Neutrophil (primary cell): ENCODE measurements around the gene EML5.

ENCODE experiments used
- H3K27ac ChIP-seq: fragments of 200-600 bp; sonication (generic); 2 replicates; pipeline ENCODE4 v1.5.1; 2016; ENCODE audit warnings: mild to moderate bottlenecking, moderate library complexity
- H3K27me3 ChIP-seq: fragments of 200-600 bp; sonication (generic); 2 replicates; pipeline ENCODE4 v1.6.0; 2016; ENCODE audit warnings: mild to moderate bottlenecking
- H3K36me3 ChIP-seq: fragments of 200-600 bp; sonication (generic); 2 replicates; pipeline ENCODE4 v1.5.1; 2017
- H3K4me1 ChIP-seq, 2 experiments: fragments of 200-600 bp in 1 of 2; sonication (generic) in 1 of 2; 1 replicate in 1 of 2; 2 replicates in 1 of 2; pipeline versions ENCODE4 v1.5.1 to v1.6.1; 2013 to 2016; ENCODE audit warnings: low read depth in 1 of 2, low read length in 1 of 2, mild to moderate bottlenecking in 1 of 2, moderate library complexity in 1 of 2; ENCODE audit not compliant: control insufficient read depth in 1 of 2, insufficient read depth in 1 of 2
- H3K4me3 ChIP-seq, 2 experiments: fragments of 200-600 bp in 1 of 2; sonication (generic) in 1 of 2; 1 replicate in 1 of 2; 2 replicates in 1 of 2; pipeline ENCODE4 v1.5.1; 2013 to 2016; ENCODE audit warnings: low read depth in 1 of 2, low read length in 1 of 2, mild to moderate bottlenecking in 1 of 2, moderate library complexity in 1 of 2
- H3K9me3 ChIP-seq: fragments of 200-600 bp; sonication (generic); 2 replicates; pipeline ENCODE4 v1.5.1; 2016
- CTCF ChIP-seq: fragments of 200-600 bp; sonication (generic); IDR thresholded peaks from 2 replicates; pipeline ENCODE4 v1.5.1; 2016; ENCODE audit warnings: antibody characterized with exemption

Gene EML5

GRCh38 chr14:88668448-88669116, 124.2 kb downstream of the EML5 start:
- Histone ChIP-seq H3K4me3 (no peak overlapping the region), H3K9me3 (no peaks in the 10 kb centered on the region), H3K27me3 (no peaks in the 10 kb centered on the region), H3K27ac (no peak overlapping the region), H3K4me1 (no peaks in the 10 kb centered on the region), H3K36me3 (no peaks in the 10 kb centered on the region)
- no peak for TF ChIP-seq CTCF

GRCh38 chr14:88667555-88668273, 125.0 kb downstream of the EML5 start:
- Histone ChIP-seq H3K27ac (no peak overlapping the region), H3K9me3 (no peaks in the 10 kb centered on the region), H3K4me1 (no peaks in the 10 kb centered on the region), H3K4me3 (no peak overlapping the region), H3K27me3 (no peaks in the 10 kb centered on the region), H3K36me3 (no peaks in the 10 kb centered on the region)
- TF ChIP-seq CTCF: no peak

- no peak overlapping the region for H3K27ac ChIP-seq
- H3K9me3 ChIP-seq: no peaks in the 10 kb centered on the region
- H3K27me3 ChIP-seq: no peaks in the 10 kb centered on the region
- no peak overlapping the region for H3K4me3 ChIP-seq
- no peak for TF ChIP-seq CTCF
- no peaks in the 10 kb centered on the region for H3K4me1 ChIP-seq
- no peaks in the 10 kb centered on the region for H3K36me3 ChIP-seq
These were observed 132.7 kb downstream of the EML5 start for GRCh38 chr14:88660056-88660455.

- no peaks in the 10 kb centered on the region for H3K27me3 ChIP-seq
- no peaks in the 10 kb centered on the region for H3K4me1 ChIP-seq
- H3K4me3 ChIP-seq: no peak overlapping the region
- H3K36me3 ChIP-seq: no peaks in the 10 kb centered on the region
- no peak overlapping the region for H3K27ac ChIP-seq
- no peaks in the 10 kb centered on the region for H3K9me3 ChIP-seq
- TF ChIP-seq CTCF: no peak
These were observed 153.5 kb downstream of the EML5 start for GRCh38 chr14:88639221-88639620.

- no peaks in the 10 kb centered on the region for H3K9me3 ChIP-seq
- no peak for TF ChIP-seq CTCF
- no peak overlapping the region for H3K4me3 ChIP-seq
- no peak overlapping the region for H3K27ac ChIP-seq
- no peaks in the 10 kb centered on the region for H3K36me3 ChIP-seq
- H3K4me1 ChIP-seq: no peaks in the 10 kb centered on the region
- H3K27me3 ChIP-seq: no peaks in the 10 kb centered on the region
These were observed 160.2 kb downstream of the EML5 start for GRCh38 chr14:88632512-88632911.
